ENCODE data around the gene TSACC. TPM values are rescaled to one million over a fixed set of nuclear protein-coding genes. Genes with fewer than 3 reads are reported as not detected.

The TSACC gene
- total RNA-seq, 2 donors from 2014 or later: not detected

DNA sequence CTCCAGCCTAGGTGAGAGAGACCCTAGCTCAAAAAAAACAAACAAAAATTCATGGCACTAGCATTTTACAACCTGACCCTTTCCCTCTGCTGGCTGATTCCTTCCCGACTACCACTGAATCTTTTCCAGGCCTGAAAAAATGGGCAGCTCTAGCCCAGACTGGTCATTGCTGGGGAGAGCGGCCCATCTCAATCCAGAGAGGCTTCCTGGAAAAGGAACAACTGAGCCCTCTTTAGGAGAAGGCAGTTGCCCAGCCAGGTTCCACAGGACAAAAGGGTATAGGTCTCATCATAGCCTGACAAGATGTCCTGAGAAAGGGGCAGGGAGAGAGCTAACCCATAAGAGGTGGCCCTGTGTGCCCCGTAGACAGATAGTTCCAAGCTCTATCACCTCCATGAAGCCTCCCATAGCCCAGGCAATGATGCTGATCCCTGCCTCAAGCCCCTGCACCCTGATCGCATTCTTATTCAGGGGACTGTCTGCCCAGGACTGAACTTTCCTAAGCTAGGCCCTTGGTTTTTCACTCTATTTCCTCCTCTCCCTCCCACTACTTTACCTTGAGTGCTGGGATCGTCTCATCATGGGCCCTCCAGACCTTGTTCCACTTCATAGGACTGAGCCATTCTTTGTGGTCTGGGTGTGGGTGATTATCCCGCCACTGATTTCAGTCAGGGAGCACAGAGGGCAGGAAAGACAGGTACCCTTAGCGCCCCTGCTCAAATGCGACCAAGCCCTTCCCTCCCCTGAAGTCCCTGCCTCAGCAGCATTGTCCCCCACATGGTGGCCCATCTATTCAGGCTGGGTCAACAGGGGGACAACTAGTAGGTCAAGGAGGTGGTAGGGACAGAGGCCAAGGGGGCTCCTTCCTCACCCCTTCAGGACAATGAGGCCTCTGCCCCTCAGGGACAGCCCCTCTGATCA lies 48.9 kb downstream of the TSACC start:
- no peak for DNase-seq (ENCODE audit: low spot score)
- Mint-ChIP-seq H3K4me1 (ENCODE audit: low read depth in 2 of 2) (peaks cover 5 to 6% of the 10 kb centered on the region in 2 donors), H3K9me3 (no peaks in the 10 kb centered on the region), H3K27me3 (peaks cover 19 to 27% of the 10 kb centered on the region in 2 donors), H3K27ac (no peak overlapping the region), H3K4me3 (no peak overlapping the region), H3K36me3 (no peaks in the 10 kb centered on the region)
- ATAC-seq: no peak

- H3K36me3 Mint-ChIP-seq: no peaks in the 10 kb centered on the region
- DNase-seq (ENCODE audit: low spot score) (no peak), ATAC-seq (no peak)
- H3K4me3 Mint-ChIP-seq: no peak overlapping the region
- H3K9me3 Mint-ChIP-seq: no peaks in the 10 kb centered on the region
- peaks cover 19 to 27% of the 10 kb centered on the region in 2 donors for H3K27me3 Mint-ChIP-seq
- no peak overlapping the region for H3K27ac Mint-ChIP-seq
- H3K4me1 Mint-ChIP-seq (ENCODE audit: low read depth in 2 of 2): peaks cover 5 to 6% of the 10 kb centered on the region in 2 donors
These were observed 49.5 kb downstream of the TSACC start for GRCh38 chr1:156387870-156388173.

DNA sequence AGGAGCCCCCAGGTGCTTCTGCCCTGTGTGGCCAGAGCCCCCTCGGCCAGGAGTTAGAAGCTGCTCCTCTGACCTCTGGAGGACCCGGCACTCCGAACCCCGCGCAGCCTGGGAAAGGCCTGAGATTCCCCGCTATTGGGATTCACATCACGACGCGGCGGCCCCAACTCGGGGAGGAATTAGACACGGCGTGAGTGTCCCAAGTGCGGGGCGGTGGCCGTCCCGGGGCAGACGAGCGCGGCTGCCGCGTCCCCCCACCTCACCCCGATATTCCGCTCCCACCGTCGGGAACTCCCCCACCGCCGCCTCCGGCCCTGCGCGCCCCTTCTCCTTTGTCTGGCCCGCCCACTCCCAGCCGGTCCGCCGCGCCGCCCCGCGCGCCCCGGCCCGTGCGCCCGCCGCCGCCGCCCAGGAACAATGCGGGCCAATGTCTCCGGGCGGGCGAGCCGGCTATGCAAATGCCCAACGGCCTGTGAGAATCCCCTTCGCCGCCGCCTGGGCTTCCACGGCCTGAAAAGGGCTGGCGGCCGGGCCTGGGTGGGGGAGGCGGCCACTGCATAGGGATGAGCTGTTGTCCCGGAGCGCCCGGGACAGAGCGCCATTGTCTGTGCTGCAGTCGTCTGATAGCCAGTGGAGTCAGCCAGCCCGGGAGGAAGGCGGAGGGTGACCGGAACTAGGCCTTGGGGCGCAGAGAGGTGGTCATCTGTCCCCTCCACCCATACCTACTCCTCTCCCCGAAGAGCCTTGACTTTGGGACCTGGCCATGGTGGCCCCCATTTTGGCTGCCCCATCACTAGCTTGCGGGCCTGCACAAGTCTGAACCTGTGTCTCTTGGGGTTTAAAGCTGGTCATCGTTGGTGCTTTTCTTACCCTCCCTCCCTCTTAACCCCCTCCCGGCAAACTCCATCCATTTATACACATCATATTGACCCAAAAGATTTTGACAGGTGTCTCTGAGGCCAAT lies 50.1 kb downstream of the TSACC start:
- Mint-ChIP-seq H3K27ac (no peak overlapping the region), H3K27me3 (peaks cover 19 to 27% of the 10 kb centered on the region in 2 donors), H3K4me3 (no peak overlapping the region), H3K4me1 (ENCODE audit: low read depth in 2 of 2) (peaks cover 5 to 6% of the 10 kb centered on the region in 2 donors), H3K36me3 (no peaks in the 10 kb centered on the region), H3K9me3 (no peaks in the 10 kb centered on the region)
- no peak for DNase-seq (ENCODE audit: low spot score)
- ATAC-seq: no peak

DNA sequence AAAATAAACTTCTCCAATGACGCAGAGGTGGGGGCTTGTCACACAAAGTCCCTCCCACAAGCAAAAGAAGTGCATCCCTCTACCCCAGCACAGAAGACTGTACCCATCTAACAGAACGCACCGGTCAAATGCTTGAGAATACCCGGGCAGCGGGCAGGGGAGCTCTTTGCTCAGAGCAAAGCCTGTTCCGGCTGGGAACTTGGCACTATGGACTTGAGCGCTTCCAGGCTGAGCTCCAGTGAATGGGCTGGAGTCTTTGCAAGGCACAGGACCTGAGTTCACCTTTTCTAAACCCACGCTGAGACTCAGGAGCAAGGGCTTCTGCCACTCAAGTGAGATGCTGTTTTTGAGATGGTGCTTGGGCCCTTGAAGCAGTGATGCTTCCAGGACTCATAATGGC lies 51.0 kb downstream of the TSACC start:
- H3K27me3 Mint-ChIP-seq: peaks cover 19 to 27% of the 10 kb centered on the region in 2 donors
- H3K27ac Mint-ChIP-seq: no peak overlapping the region
- ATAC-seq (no peak), DNase-seq (ENCODE audit: low spot score) (no peak)
- no peak overlapping the region for H3K4me3 Mint-ChIP-seq
- no peaks in the 10 kb centered on the region for H3K9me3 Mint-ChIP-seq
- peaks cover 5 to 6% of the 10 kb centered on the region in 2 donors for H3K4me1 Mint-ChIP-seq (ENCODE audit: low read depth in 2 of 2)
- H3K36me3 Mint-ChIP-seq: no peaks in the 10 kb centered on the region

DNA sequence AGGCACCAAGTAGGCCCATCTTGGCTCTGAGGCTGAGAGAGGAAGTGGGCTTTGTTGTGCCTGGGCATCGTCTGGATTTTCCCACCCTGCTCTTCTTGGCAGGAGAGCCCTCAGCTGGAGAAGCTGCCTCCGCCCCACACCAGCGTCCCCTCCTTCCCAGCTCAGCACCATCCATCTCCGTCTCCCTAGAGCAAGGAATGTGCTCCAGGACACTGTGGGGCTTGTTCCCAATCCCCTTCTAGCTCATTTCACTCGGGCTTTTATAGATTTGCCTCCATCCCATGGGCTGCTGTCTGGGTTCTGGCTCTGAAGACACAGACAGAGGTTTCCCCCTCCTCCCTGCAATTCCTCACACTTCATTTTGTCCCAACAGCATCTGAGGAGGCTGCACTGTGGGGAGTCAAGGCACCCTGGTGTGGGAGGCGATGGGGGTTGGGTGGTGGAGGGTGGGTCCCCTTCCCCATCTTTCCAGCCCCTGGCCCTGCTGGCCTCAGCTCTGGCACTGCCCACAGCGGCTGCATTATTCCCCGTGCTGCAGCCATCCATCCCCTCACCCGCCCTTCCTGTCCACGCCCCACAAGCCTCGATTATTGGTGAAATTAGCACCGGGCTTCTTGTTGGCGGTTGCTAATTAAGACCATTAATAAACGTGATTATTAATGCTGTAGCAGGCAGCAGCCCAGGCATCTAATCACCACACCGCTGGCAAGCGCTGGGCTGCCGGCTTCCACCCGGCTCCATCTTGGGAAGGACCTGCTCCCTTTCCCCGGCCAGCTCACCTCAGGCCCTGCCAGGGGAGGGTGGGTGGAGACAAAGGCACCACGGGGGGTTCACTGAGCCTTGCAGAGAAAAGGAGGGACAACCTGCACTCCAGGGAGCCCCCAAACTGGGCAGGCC lies 52.4 kb downstream of the TSACC start:
- no peaks in the 10 kb centered on the region for H3K9me3 Mint-ChIP-seq
- H3K4me3 Mint-ChIP-seq: no peak overlapping the region
- no peaks in the 10 kb centered on the region for H3K36me3 Mint-ChIP-seq
- ATAC-seq: no peak
- no peak for DNase-seq (ENCODE audit: low spot score)
- peaks cover 19 to 30% of the 10 kb centered on the region in 2 donors for H3K27me3 Mint-ChIP-seq
- H3K27ac Mint-ChIP-seq: no peak overlapping the region
- peaks cover 4 to 6% of the 10 kb centered on the region in 2 donors for H3K4me1 Mint-ChIP-seq (ENCODE audit: low read depth in 2 of 2)

- ATAC-seq (no peak), DNase-seq (ENCODE audit: low spot score) (no peak)
- H3K27ac Mint-ChIP-seq: no peak overlapping the region
- H3K4me3 Mint-ChIP-seq: no peak overlapping the region
- peaks cover 19 to 24% of the 10 kb centered on the region in 2 donors for H3K27me3 Mint-ChIP-seq
- peaks cover 0 to 3% of the 10 kb centered on the region in 2 donors for H3K4me1 Mint-ChIP-seq (ENCODE audit: low read depth in 2 of 2)
- H3K9me3 Mint-ChIP-seq: no peaks in the 10 kb centered on the region
- H3K36me3 Mint-ChIP-seq: no peaks in the 10 kb centered on the region
These were observed 53.0 kb downstream of the TSACC start for GRCh38 chr1:156391366-156391677.

DNA sequence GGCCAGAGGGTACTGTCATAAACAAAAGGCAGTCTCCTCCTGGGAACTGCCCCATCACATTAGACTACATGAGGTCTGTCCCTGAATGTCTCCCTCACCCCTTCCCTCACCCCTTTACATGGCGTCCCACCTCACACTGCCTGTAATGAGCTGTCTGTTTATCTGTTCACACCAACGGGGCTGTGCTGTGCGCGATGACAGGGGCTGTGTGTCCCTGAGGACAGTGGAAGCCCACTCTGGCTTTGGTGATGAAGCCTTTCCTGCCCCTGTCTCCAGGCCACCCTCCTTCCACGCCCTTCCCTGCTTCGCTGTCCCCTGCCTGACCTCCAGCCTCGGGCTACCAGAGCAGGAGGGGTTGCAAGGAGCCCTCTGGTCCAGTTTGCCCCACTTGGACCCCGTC lies 53.4 kb downstream of the TSACC start:
- DNase-seq (ENCODE audit: low spot score) (no peak), ATAC-seq (no peak)
- peaks cover 17 to 22% of the 10 kb centered on the region in 2 donors for H3K27me3 Mint-ChIP-seq
- no peaks in the 10 kb centered on the region for H3K36me3 Mint-ChIP-seq
- no peaks in the 10 kb centered on the region for H3K9me3 Mint-ChIP-seq
- peaks cover 0 to 3% of the 10 kb centered on the region in 2 donors for H3K4me1 Mint-ChIP-seq (ENCODE audit: low read depth in 2 of 2)
- no peak overlapping the region for H3K4me3 Mint-ChIP-seq
- H3K27ac Mint-ChIP-seq: no peak overlapping the region

- DNase-seq (ENCODE audit: low spot score) (no peak), ATAC-seq (no peak)
- Mint-ChIP-seq H3K27ac (no peak overlapping the region), H3K4me3 (no peak overlapping the region), H3K27me3 (peaks cover 10 to 15% of the 10 kb centered on the region in 2 donors), H3K9me3 (no peaks in the 10 kb centered on the region), H3K36me3 (no peaks in the 10 kb centered on the region), H3K4me1 (ENCODE audit: low read depth in 2 of 2) (peaks cover 0 to 3% of the 10 kb centered on the region in 2 donors)
These were observed 54.1 kb downstream of the TSACC start for GRCh38 chr1:156392452-156392853.

DNA sequence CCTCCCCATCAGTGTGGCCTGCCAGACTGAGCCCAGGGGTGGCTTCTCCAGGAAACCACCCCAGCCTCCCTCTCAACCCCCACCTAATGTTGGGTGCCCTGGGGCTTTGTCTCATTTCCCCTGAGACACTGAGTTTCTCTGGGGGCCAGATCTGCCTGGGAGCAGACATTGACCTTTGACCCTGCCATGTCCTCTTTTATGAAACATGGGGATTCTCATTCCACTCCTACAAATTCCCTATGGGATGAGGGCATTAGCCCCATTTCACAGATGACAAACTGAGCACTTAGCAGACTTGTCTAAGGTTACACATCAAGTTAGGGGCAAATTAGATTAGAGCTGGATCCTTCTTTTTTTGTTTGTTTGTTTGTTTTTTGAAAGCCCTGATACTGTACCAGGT lies 54.8 kb downstream of the TSACC start:
- no peak for DNase-seq (ENCODE audit: low spot score)
- H3K4me1 Mint-ChIP-seq (ENCODE audit: low read depth in 2 of 2): peaks cover 0 to 3% of the 10 kb centered on the region in 2 donors
- no peak overlapping the region for H3K27ac Mint-ChIP-seq
- H3K27me3 Mint-ChIP-seq: peaks cover 7 to 14% of the 10 kb centered on the region in 2 donors
- H3K4me3 Mint-ChIP-seq: no peak overlapping the region
- no peaks in the 10 kb centered on the region for H3K36me3 Mint-ChIP-seq
- ATAC-seq: no peak
- H3K9me3 Mint-ChIP-seq: no peaks in the 10 kb centered on the region

DNA sequence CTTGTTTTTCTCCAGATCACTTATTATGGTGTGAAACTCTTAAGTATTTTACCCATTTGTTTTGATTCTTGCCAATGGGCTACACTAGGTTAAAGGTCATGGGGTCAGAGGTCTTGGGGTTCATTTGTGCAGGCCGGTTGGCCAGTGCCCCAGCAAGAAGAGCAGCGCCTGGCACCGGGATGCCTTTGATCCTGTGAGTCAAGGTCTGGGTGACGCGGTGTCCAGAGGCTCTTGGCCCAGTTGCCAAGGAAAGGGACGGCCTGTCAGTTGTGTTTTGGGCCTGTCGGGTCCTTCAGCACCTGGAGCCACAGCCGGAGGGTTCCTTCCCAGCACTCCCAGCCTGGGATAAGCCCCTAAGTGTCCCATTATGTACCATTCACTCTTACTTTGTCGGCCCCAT lies 55.8 kb downstream of the TSACC start:
- H3K9me3 Mint-ChIP-seq: no peaks in the 10 kb centered on the region

GRCh38 chr1:156394835-156395461 lies 56.6 kb downstream of the TSACC start:
- Mint-ChIP-seq H3K4me1 (ENCODE audit: low read depth in 2 of 2) (peaks cover 0 to 3% of the 10 kb centered on the region in 2 donors), H3K4me3 (no peak overlapping the region), H3K27ac (no peak overlapping the region), H3K9me3 (no peaks in the 10 kb centered on the region), H3K27me3 (peaks cover 0 to 7% of the 10 kb centered on the region in 2 donors), H3K36me3 (no peaks in the 10 kb centered on the region)
- DNase-seq (ENCODE audit: low spot score) (no peak), ATAC-seq (no peak)

More for the DNA sequence above, 55.8 kb downstream of the TSACC start:
- ATAC-seq: no peak
- no peak for DNase-seq (ENCODE audit: low spot score)
- no peak overlapping the region for H3K27ac Mint-ChIP-seq
- H3K4me1 Mint-ChIP-seq (ENCODE audit: low read depth in 2 of 2): peaks cover 0 to 3% of the 10 kb centered on the region in 2 donors
- H3K27me3 Mint-ChIP-seq: peaks cover 2 to 14% of the 10 kb centered on the region in 2 donors
- H3K4me3 Mint-ChIP-seq: no peak overlapping the region
- H3K36me3 Mint-ChIP-seq: no peaks in the 10 kb centered on the region
